RWPE2 (cell line): ENCODE results near the gene RALB.

Experiments used
- ATAC-seq: fragments of 200-7000 bp; cut with Tn5 transposase; 3 replicates; pipeline ENCODE4 v1.9.1; 2021; ENCODE audit warnings: low read depth
- DNase-seq: peaks from one replicate; pipeline ENCODE4 v3.0.0-alpha.2; 2020; ENCODE audit warnings: low spot score
- H3K27ac ChIP-seq: fragments of 450-650 bp; 2 replicates; pipeline ENCODE4 v1.5.1; 2017; ENCODE audit warnings: mild to moderate bottlenecking; ENCODE audit not compliant: poor library complexity, severe bottlenecking
- H3K27me3 ChIP-seq: fragments of 250-450 bp; sonication (Bioruptor Pico); 2 replicates; pipeline ENCODE4 v1.5.1; 2021; ENCODE audit warnings: mild to moderate bottlenecking, moderate library complexity; ENCODE audit not compliant: insufficient read depth, poor library complexity, severe bottlenecking
- H3K36me3 ChIP-seq: fragments of 250-450 bp; sonication (Bioruptor Pico); 2 replicates; pipeline ENCODE4 v1.5.1; 2020; ENCODE audit warnings: low read depth, mild to moderate bottlenecking, moderate library complexity
- H3K4me1 ChIP-seq: fragments of 250-450 bp; sonication (Bioruptor Pico); 2 replicates; pipeline ENCODE4 v1.5.1; 2021; ENCODE audit warnings: mild to moderate bottlenecking, moderate library complexity; ENCODE audit not compliant: insufficient read depth, poor library complexity, severe bottlenecking
- H3K4me3 ChIP-seq: fragments of 250-450 bp; sonication (Bioruptor Pico); 2 replicates; pipeline ENCODE4 v1.5.1; 2021; ENCODE audit warnings: mild to moderate bottlenecking, moderate library complexity; ENCODE audit not compliant: severe bottlenecking
- H3K9me3 ChIP-seq: fragments of 250-450 bp; sonication (Bioruptor Pico); 2 replicates; pipeline ENCODE4 v1.5.1; 2021; ENCODE audit warnings: mild to moderate bottlenecking, moderate library complexity; ENCODE audit not compliant: severe bottlenecking
- CTCF ChIP-seq: fragments of 450-650 bp; IDR thresholded peaks from one replicate; pipeline ENCODE4 v1.5.1; 2017; ENCODE audit warnings: mild to moderate bottlenecking, moderate library complexity; ENCODE audit not compliant: poor library complexity, severe bottlenecking

The RALB gene

DNA sequence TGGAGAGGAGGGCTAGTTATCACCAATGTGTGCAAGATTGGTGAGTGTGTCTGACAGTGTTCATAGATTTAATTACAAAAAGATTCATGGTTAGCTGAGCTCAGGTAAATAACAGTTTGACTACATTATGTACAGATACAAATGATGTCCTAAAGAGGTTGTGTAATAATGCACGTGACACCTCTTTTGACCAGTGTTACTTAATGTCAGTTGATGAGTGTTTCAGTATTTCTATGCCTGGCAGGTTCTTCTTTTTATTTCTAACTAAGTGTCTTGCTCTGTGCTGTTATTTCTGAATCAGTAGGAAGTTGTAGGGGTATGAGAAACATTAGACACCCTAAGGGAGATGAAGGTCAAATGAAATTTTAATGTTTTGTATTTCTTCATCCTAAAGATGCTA, 85.4 kb downstream of the RALB start:
- Histone ChIP-seq H3K36me3 (no peaks in the 10 kb centered on the region), H3K4me3 (no peak overlapping the region), H3K9me3 (no peaks in the 10 kb centered on the region), H3K27me3 (peaks cover 8% of the 10 kb centered on the region), H3K4me1 (no peaks in the 10 kb centered on the region), H3K27ac (no peak overlapping the region)
- DNase-seq (no peak), ATAC-seq (no peak; the same call in 2 of the 3 replicates)
- TF ChIP-seq CTCF = no peak

- no peaks in the 10 kb centered on the region for H3K9me3 ChIP-seq
- H3K27me3 ChIP-seq = peaks cover 39% of the 10 kb centered on the region
- H3K36me3 ChIP-seq = no peaks in the 10 kb centered on the region
- no peak for TF ChIP-seq CTCF
- no peak for ATAC-seq
- no peak overlapping the region for H3K27ac ChIP-seq
- no peaks in the 10 kb centered on the region for H3K4me1 ChIP-seq
- no peak overlapping the region for H3K4me3 ChIP-seq
- DNase-seq = no peak
These were observed 89.3 kb downstream of the RALB start for GRCh38 chr2:120341977-120342376.

DNA sequence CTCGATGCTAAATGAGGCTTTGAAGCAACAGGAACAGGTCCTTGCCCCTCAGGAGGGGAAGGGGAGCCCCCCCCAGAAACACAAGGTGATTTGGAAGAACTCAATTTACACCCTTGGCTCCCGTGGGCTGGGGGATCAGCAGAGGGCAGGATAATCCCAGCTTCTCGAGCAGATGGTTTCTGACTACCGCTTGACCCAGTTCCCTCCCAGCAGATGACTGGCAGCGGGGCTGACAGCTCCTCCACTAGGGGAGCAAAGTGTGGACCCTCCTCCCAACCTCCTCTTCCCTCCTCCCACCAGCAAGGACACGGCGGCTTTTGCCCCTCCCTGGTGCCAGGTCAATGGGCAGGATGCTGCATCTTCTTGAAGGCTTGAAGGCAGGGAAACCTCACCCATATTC, 89.8 kb downstream of the RALB start:
- Histone ChIP-seq H3K9me3 (no peaks in the 10 kb centered on the region), H3K4me1 (no peaks in the 10 kb centered on the region), H3K4me3 (no peak overlapping the region), H3K27me3 (peaks cover 43% of the 10 kb centered on the region), H3K27ac (no peak overlapping the region), H3K36me3 (no peaks in the 10 kb centered on the region)
- DNase-seq (no peak), ATAC-seq (no peak)
- TF ChIP-seq CTCF = no peak

DNA sequence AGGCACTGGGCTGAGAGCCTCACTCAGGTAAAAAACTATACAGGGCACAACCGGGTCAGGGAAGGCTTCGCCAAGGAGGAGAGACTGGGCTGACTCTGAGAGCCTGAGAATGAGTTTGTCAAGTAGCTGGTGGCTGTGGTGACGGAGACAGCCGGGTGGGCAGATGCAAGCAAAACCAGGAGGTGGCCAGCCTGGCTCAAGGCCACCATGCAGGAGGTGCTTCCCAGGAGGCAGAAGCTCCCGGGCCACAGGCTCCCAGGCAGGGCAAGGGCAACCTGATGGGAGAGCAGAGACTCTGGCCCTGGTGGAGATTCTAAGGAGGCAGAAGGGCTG, 90.4 kb downstream of the RALB start:
- ATAC-seq = no peak
- Histone ChIP-seq H3K27ac (no peak overlapping the region), H3K4me1 (no peaks in the 10 kb centered on the region), H3K9me3 (no peaks in the 10 kb centered on the region), H3K27me3 (peaks cover 50% of the 10 kb centered on the region), H3K4me3 (no peak overlapping the region), H3K36me3 (no peaks in the 10 kb centered on the region)
- TF ChIP-seq CTCF = no peak
- DNase-seq = no peak

DNA sequence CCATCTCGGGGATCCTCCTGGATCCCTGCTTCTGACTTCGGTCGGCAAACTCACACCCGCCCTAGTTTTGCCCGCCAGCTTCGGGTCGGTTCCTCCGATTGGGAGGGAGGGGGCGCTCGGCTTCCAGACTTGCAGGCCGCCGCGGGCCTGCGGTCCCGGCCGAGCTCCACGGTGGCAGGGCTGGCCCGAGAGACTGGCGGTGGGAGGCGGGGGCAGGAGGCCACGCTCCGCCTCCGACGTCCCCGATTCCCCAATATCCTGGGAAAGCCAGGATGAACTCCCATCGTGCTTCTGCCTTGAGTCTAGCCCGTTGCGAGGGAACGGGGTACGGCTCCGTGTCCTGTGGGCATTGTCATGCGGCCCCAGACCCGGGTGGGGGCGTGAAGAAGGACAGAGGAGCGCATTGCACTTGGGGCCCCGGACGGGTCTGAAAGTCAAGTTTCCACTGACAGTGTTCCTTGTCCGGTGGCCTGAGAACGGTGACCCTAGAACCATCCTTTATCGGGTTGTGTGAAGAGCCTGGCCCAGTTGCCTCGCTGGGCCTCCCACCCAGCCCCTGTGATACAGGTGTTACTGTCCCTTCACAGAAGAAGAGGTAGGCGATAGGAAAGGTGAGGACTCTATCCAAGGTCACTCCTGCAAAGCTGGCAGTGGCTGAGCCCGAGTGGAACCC, 90.9 kb downstream of the RALB start:
- ATAC-seq (peak; percentile 68), DNase-seq (no peak)
- H3K4me3 ChIP-seq = no peak overlapping the region
- H3K9me3 ChIP-seq = no peaks in the 10 kb centered on the region
- H3K27ac ChIP-seq = no peak overlapping the region
- no peaks in the 10 kb centered on the region for H3K4me1 ChIP-seq
- H3K36me3 ChIP-seq = no peaks in the 10 kb centered on the region
- H3K27me3 ChIP-seq = peaks cover 50% of the 10 kb centered on the region
- peak; percentile 77 for TF ChIP-seq CTCF
